NCI-H226 (cell line): ENCODE results near the gene MNX1.

Experiments
- DNase-seq: peaks from one replicate; pipeline ENCODE4 v3.0.0-alpha.2; 2015

MNX1 gene

GRCh38 chr7:157001920-157002818, 8.3 kb downstream of the MNX1 start:
- DNase-seq, result no peak

DNA sequence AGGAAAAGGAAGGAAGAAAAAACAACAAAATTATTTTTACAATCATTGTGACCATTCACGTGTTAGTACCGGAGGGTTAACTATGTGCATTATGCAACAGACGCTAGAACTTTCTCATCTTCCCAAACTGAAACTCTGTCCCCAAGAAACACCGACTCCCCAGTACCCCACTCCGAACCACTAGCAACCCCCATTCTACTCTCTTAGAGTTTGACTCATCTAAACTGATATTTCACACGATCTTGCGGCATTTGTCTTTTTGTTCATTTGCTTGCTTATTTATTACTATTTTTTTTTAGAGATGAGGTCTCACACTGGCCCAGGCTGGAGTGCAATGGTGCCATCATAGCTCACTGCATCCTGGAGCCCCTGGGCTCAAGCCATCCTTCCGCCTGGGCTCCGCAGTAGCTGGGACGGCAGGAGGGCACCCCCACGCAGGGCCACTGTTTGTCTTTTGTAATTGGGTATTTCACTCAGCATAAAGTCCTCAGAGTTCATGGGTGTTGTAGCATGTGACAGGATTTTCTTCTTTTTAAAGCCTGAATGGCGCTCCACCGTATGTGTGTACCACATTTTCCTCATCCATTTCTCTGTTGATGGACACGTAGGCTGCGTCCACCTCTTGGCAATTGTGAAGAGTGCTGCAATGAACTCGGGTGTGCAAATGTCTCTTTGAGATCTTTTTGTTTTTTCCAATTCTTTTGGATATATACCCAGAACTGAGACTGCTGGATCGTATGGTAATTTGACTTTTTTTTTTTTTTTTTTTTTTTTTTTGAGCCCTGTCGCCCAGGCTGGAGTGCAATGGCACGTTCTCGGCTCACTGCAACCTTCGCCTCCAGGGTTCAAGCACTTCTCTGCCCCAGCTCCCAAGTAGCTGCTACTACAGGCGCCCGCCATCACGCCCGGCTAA, 9.5 kb downstream of the MNX1 start:
- no peak for DNase-seq

- DNase-seq, result no peak
Measured at GRCh38 chr7:156999958-157000726, 10.3 kb downstream of the MNX1 start.

- no peak for DNase-seq
Measured at GRCh38 chr7:156998988-156999957, 11.2 kb downstream of the MNX1 start.

GRCh38 chr7:156994417-156994816, 16.0 kb downstream of the MNX1 start:
- no peak for DNase-seq

- no peak for DNase-seq
Measured at GRCh38 chr7:156993925-156994235, 16.6 kb downstream of the MNX1 start.

GRCh38 chr7:156993021-156993924, 17.2 kb downstream of the MNX1 start:
- DNase-seq, result no peak

DNA sequence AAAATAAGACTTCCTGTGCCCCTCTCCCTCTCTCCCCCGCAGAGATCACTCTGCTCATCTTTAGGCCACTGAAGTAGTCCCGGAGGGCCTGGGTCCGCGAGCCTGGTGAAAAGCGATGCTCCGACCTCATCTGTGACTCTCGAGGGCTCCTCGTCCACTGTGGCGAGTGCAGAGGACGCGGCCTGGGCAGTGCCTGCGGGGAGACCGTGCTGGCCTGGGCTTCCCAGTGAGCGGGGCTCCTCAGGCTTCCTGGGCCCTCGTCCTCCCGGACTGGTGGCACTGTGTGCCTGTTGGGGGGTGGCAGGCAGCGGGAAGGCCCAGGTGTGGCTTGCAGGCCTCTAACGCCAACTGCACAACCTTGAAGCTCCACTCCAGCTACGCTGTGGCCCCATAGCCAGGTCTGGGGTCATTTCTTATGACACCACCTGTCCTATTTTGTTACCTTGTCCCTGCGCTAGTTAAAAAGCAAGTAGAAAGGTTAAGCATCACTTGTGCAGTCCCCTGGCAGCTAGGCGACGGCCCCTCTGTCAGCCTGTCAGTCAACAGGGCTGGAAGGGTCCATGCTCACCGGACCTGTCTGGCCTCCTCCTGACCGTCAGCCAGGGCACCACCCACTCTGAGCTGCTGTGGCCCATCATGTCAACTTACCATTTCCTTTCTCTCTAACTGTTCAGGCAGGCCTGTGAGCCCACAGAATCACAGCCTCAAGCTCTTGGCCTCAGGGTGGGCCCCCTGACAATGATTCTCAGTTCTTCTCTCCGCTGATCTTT, 20.5 kb downstream of the MNX1 start:
- DNase-seq, result no peak

DNA sequence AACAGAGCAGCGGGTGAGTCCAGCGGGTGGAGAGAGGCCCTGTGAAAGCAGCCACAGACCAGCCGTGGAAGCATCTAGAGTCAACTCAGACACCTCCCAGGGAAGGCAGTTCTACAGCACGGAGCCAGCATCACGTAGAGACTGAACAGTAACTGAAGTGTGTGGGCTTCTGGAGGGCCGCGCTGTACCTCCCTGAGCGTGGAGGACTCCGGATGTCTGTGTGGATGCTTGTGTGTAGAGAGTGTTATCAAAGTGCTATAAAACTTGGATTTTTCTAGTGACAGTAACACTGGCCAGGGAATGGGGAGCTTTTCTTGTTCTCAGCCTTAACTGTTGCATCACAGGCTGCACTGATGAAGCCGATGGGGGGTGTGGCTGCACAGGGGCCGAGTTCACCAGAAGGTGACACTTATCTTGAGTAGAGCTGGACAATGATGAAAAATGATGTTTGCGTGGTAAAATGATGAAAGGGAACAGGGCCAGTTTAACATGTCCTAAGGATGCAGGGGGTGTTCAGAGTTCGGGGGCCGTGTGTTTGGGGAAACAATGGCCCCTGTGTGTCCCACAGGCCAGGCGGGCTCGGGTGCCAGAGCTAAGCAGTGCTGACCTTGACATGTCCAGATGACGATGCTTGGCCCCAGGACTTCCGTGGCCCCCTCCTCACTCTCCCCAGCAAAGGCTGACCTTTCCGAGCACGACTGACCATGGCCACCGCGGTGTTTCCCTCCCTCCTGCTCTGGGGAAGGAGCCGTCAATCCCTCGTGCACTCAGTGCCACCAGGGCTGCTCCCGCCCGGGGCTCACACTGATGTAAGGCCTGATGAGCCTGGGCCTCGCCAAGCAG, 21.9 kb downstream of the MNX1 start:
- no peak for DNase-seq

GRCh38 chr7:156986378-156986777, 24.1 kb downstream of the MNX1 start:
- DNase-seq, result no peak

GRCh38 chr7:156985101-156985992, 25.1 kb downstream of the MNX1 start:
- DNase-seq, result no peak

GRCh38 chr7:156984174-156984891, 26.1 kb downstream of the MNX1 start:
- DNase-seq, result no peak

DNA sequence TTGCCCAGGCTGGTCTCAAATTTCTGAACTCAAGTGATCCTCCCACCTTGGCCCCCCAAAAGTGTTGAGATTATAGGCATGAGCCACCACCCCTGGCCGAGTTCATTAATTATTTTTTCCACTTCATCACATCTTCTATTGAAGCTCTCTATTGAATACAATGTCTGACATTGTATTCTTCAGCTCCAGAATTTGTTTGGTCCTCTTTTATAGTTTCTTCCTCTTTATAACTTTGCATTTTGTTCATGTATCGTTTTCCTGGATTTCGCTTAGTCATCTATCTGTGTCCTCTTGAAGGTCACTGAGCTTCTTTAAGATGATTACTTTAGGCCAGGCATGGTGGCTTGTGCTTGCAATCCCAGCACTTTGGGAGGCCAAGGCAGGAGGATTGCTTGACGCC, 30.8 kb downstream of the MNX1 start:
- DNase-seq, result no peak

DNA sequence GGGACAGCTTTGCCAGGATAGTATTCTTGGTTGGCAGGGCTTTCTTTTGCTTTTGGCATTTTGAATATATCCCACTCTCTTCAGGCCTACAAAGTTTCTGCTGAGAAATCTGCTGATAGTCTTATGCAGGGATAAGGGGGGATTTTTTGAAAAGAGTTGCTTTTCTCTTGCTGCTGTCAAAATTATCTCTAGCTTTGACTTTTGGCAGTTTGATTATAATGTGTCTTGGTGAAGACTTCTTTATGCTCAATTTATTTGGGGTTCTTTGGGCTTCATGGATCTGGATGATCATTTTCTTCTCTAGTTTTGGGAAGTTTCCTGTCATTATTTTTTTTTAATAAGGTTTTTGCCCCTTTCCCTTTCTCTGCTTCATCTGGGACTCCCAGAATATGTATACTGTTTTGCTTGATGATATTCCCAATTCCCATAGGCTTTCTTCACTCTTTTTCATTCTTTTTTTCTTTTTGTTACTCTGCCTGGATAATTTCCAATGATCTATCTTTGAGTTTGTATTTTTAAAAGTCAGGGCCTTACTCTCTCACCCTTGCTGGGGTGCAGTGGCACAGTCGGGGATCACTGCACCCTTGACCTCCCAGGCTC, 31.4 kb downstream of the MNX1 start:
- DNase-seq, result no peak

DNA sequence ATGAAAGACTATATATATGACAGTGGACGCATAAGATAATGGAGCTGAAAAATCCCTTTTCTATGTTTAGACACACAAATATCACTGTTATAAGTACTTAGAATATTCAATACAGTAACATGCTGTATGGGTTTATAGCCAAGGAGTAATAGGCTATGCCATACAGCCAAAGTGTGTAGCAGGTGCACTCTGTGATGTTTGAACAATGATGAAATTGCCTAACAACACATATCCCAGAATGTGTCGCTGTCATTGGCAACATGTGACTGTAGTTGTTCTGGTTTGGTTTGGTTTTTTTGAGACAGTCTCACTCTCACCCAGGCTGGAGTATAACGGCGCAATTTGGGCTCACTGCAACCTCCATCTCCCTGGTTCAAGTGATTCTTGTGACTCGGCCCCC, 34.8 kb downstream of the MNX1 start:
- DNase-seq, result no peak

- DNase-seq, result no peak
Measured at GRCh38 chr7:156969972-156970420, 40.5 kb downstream of the MNX1 start.

DNA sequence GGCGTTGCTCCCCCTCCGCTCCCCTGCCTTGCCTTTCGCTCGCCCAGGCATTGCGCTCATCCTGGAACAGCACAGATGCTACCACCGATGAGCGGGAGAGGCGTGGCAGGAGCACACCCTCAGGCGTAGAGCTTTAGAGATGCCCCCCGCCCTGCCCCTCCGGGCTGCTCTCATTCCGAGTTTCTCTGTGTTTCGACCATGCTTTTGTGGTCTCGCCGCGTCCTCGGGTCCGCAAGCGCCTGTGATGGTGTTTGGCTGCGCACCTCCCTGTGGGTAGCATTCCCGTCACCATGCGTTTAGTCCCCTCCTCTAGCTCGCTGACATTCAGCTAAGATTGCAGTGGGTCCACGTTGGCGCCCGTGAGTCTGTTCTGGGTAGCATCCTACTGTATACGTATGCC, 42.3 kb downstream of the MNX1 start:
- no peak for DNase-seq
